SH-SY5Y (cell line): ENCODE data around the gene PPP2R2D.

ENCODE experiments used
- GATA2 ChIP-seq: IDR thresholded peaks from 2 replicates; pipeline ENCODE4 v1.6.1; 2011; ENCODE audit warnings: mild to moderate bottlenecking, low read depth, low read length
- GATA3 ChIP-seq: IDR thresholded peaks from 2 replicates; pipeline ENCODE4 v1.6.1; 2011; ENCODE audit warnings: low read depth, mild to moderate bottlenecking, low read length, moderate library complexity

PPP2R2D gene

GRCh38 chr10:131901181-131901829 is 497 bp downstream of the PPP2R2D start:
- TF ChIP-seq GATA3 (no peak), GATA2 (no peak)

GRCh38 chr10:131902211-131902610 is 1.4 kb downstream of the PPP2R2D start:
- TF ChIP-seq GATA2 (no peak), GATA3 (no peak)

- TF ChIP-seq GATA3 (no peak), GATA2 (no peak)
These were observed 1.9 kb downstream of the PPP2R2D start for GRCh38 chr10:131902691-131903090.

GRCh38 chr10:131905267-131905571 is 4.4 kb downstream of the PPP2R2D start:
- TF ChIP-seq GATA2 = no peak
- TF ChIP-seq GATA3 = no peak

GRCh38 chr10:131905603-131906268 is 4.9 kb downstream of the PPP2R2D start:
- TF ChIP-seq GATA2 (no peak), GATA3 (no peak)

GRCh38 chr10:131906269-131906639 is 5.4 kb downstream of the PPP2R2D start:
- TF ChIP-seq GATA2 (no peak), GATA3 (no peak)

- TF ChIP-seq GATA3 (no peak), GATA2 (no peak)
These were observed 6.9 kb downstream of the PPP2R2D start for GRCh38 chr10:131907679-131908078.

- TF ChIP-seq GATA3 (no peak), GATA2 (no peak)
These were observed 7.3 kb downstream of the PPP2R2D start for GRCh38 chr10:131908151-131908550.

GRCh38 chr10:131909014-131909808 is 8.4 kb downstream of the PPP2R2D start:
- TF ChIP-seq GATA3 = no peak
- no peak for TF ChIP-seq GATA2

- no peak for TF ChIP-seq GATA2
- no peak for TF ChIP-seq GATA3
These were observed 9.1 kb downstream of the PPP2R2D start for GRCh38 chr10:131909929-131910328.

GRCh38 chr10:131910663-131911314 is 10.0 kb downstream of the PPP2R2D start:
- TF ChIP-seq GATA3 (no peak), GATA2 (no peak)

- TF ChIP-seq GATA3 (no peak), GATA2 (no peak)
These were observed 10.6 kb downstream of the PPP2R2D start for GRCh38 chr10:131911451-131911850.

- TF ChIP-seq GATA3 (no peak), GATA2 (no peak)
These were observed 11.8 kb downstream of the PPP2R2D start for GRCh38 chr10:131912620-131913019.

- TF ChIP-seq GATA3 = no peak
- no peak for TF ChIP-seq GATA2
These were observed 14.7 kb downstream of the PPP2R2D start for GRCh38 chr10:131915484-131915883.
